DMS153 (cell line): Measurements from ENCODE around the gene SREBF2.

Experiments used
- DNase-seq: peaks from one replicate; lab custom pipeline; 2025; lab: John Stamatoyannopoulos, UW

SREBF2 gene

DNA sequence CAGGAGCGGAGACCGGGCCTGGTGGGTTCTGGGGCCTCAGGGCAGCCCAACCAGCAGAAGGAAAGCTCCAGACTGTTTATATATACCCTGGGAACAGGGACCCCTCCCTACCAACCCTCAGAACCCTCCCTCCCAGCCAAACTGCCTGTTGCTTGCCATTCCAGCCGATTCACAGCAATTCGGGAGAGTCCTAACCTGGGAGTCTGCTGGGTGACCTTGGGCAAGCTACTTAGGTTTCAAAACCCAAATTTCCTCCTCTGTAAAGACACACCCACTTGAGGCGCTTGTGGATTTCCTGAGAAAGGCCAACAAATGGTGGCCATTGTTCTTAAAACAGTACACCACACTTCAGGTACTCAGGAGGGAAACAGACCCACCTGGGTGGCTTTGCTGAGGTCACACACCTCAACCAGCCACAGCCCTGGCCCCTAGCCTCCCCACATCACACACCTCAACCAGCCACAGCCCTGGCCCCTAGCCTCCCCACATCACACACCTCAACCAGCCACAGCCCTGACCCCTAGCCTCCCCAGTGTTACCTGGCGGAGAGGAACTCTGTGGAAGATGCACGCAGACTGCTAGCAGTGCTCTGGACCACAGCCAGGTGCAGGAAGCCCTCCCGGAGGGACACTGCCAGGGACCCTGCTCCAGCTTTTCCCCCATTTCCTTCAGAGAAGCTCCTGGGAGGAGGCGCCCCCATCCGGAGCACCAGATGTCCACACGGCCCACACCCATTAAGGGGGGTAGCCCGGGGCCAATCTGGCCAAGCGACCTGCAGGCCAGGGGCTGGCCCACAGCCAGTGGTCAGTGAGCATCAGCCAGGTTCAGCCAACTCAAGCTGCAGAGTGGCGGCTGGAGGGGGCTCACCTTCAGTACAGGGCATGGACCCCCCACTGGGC is 75.8 kb downstream of the SREBF2 start:
- DNase-seq = no peak

DNA sequence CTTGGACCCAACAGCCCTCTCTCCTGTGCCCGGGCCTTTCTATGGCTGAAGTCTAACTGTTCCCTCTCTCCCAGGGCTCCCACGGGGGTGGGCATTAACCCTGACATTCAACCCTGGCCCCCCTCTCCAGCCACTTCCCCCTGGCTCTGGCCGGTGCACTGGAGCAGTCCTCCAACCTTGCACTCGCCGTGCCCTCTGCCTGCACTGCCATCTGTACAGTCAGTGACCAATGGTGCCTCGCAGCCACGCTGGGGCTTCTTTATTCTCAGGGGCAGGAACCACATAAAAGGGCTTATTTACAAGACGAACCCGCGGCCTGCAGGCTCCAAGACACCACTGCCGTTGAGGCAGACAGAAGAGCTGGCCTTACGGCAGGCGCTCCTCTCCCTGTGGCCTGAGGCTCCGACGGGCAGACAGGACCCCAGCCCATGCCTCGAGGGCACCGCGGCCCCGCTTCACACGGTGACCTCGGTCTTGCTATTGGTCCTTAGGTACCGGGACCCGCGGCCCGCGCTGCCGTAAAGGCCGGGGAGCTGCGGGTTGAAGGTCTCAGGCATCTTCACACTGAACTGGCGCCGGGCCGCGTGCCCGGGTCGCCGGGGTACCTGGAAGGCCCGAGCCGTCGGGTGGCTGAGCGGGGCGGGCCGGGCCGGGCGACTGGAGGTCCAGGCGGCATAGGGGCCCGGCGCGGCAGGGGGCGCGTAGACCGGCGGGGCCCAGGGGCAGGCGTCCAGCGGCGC is 76.6 kb downstream of the SREBF2 start:
- no peak for DNase-seq

DNA sequence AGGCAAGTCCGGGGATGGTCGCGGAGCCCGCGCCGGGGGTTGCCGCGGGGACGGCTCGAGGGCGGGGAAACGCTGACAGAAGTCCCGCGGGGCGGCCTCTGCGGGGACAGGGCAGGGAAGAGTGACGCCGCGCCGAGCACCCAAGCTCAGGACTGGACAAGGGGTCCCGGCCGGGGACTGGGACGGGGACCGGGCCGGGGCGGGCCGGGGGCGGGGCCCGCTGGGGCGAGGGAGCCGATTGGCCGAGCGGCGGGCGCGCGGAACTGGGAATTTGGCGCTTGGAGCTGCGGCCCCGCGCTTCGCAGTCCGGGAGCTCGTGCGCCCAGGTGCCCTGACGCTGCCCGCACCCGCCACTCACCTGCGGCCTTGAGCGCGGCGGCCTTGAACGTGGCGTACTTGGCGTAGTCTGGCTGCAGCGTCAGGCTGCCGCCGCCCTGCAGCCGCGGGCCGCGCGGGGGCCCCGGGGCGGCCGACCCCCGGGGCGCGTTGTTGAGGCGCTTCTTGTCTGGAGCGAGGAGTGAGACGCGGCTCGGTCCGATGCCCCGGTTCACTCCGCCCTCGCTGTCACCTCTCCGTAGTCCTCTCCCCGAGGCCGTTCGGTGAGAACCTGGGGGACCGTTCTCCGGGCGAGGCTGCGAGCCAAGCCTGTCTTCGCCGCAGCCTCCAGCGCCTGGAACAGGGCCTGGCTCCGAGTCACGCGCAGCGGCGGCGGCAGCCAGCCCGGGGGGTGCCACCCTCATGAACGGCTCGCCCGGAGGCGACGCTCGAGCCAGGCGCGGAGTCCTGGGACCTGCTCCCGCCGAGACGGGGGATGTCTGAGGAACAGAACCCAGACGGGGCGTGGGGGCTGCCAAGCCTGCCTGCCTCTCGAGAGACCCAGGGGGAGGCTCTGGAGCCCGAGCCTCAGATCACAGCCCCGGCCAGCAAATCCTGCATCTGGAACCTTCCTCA is 77.4 kb downstream of the SREBF2 start:
- no peak for DNase-seq

DNA sequence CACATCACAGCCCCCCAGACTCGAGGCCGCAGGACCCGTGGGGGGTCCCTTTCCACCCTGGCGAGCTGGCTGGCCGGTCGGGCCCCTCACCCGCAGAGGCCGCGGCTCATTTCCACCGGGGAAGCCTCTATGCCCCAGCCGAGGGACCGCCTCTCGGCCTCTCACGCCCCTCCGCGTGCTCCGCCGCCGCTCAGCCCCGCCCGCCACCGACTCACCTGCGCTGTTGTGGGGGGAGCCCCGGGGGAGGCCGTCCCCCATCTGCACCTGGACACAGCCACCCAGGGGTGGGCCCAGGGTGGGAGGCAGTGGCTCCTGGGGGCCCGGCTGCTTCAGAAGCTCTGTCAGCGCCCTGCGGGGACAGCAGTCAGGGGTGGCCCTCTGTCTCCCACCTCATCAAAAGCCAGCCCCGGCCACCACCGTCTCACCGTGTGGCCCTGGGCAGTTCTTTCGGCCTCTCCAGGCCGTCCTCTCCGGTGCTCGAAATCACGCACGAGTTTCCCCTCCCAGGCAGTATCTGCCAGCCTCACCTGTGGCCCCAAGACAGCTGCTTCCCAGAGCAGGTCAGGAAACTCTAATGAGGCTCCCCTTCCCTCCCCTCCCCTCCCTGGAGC is 78.2 kb downstream of the SREBF2 start:
- DNase-seq = no peak

DNA sequence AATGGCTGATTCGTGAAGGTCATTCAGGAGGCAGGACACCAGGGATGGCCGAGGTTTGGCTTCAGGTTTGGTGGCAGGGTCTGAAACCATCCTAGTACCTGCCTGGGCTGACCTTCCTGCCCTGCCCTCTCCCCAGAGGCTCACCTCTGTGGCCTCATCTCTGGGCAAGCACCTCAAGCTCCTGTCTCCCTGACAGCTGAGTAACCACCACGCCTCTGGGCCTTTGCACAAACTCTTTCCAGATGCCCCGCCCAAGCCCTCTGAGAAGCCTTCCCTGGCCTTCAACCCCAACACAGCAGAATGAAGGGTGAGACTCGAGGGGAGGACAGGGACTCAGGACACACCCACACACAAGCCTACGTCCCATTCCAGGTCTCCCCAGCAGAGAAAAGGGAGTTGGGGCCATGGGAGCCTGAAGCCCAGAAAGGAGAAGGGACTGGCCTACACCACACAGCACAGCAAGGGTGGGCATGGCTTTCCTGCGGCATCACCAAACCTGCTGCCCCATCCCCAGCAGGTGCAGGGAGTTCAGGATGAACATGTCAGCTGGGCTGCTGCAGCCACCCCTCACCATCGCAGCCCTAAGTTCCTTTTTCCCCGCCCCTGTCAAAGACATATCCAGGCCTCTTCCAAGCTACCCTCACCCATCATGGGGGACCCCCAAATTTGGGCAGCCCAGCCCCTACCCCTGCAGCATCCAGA is 79.6 kb downstream of the SREBF2 start:
- DNase-seq = no peak

DNA sequence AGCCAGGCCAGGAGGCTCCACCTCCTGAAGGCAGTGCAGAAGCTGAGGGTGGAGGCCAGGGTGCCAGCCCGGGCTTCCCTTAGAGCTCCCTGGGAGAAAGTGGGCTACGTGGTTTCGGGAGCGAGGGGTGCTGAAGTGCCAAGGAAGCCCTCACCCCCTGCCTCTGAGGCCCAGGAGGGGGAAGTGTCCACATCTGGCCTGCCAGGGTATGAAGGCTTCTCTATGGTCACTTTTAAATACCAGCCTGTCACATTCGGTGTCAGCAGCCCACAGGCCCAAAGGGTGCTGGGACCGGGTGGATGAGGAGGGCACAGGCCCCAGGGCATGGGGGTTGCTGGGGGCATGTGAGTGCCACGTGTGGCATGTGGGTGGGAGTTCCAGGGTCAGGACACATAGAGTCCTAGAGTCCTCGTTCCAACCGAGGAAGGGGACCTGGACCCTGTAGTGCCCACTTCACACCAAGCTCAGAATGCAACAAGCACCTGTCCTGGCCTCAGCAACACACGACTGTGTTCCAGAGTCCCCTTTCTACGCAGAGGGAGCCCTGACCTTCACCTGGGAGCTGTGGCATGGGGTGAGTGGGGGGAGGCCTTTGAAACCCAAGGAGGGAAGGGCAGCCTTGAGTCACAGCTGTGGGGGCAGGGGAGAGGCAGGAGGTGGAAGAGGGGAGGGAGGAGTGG is 80.3 kb downstream of the SREBF2 start:
- DNase-seq = no peak

DNA sequence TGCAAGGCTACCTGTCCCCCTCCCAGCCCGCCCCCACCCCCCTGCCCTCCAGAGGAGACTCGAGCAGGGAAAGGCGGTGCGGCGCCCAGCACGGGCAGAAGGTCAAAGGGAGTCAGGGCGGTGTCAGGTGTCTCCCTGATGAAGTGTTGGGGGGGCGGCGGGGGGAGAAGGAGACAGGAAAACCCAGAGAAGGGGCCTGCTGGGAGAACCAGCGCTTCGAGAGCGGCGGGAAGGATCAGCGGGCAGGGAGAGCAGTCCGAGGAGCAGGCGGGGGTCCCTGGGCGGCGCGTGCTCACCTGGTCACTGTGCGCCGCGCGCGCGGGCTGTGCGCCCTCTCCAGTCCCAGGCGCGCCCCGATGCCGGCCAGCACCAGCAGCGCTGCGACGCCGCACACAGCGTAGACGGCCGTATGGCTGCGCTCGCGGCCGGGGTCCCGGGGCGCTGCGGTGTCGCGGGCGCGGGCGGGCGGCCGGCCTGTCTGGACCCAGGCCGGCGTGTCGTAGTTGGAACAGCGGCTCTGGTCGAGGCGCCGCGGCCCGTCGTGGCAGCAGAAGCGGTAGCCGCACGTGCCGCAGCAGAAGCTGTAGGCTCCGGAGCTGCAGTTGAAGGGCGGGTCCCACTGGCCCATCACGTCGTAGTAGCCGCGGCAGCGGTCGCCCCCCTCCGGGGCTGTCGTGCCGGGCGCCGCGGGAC is 81.1 kb downstream of the SREBF2 start:
- DNase-seq = no peak

DNA sequence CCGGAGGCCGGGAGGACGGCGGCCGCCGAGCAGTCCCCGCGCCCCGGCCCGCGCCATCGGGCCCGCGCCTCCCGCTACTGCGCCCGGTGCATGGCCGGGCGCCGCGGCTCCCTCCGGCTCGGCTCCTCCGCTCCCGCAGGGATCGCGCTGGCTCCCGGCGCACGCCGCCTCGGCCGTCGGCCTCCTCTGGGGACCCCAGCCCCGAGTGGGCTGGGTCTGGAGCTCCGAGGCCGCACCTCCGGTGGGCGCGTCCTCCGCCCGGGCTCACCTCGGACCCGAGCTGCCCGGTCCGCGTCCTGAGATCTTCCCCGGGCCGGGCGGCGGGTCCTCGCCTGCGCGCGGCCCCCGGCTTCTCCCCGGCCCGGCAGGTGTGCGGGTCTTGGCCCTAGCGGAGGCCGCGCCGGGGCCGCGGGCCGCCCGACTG is 81.7 kb downstream of the SREBF2 start:
- DNase-seq = no peak

DNA sequence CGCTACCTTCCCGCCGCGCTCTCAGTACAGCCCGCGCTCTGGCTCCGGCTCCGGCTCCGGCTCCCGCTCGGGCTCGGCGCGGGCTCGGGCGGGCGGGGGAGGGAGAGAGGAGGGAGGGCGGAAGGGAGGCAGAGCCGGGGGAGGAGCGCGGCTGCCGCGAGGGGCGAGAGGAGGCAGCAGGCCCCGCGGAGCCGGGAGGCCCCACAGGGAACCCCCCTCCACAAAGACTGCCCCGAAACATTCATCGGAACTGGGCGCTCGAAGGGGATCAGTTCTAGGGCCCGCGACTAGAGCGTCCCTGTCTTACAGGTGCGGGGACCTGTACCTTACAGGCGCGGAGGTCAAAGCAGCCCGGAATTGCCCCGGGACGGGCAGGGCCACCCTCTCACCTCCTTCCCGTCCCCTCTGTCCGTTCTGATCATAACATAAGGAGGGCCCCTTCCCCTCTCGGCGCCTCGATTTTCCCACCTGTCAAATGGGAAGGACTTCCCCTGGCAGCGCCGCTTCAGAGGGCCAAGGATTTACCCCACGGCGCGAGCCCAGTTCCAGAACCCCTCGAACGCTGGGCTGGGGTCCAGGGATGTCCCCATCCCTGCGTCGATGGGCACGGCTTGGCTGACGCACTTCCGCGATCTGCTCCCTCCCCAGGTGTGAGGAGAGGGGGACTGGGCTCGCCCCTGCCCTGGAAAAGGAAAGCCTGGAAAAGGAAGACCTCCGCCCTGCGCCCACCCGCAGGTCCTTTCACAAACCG is 82.3 kb downstream of the SREBF2 start, which contains the start of gene SHISA8:
Gene SHISA8, minus strand, starts transcription at position 40 of the 751 bp plus-strand sequence. CDS start 407 bp downstream, outside the sequence.
- DNase-seq = no peak

DNA sequence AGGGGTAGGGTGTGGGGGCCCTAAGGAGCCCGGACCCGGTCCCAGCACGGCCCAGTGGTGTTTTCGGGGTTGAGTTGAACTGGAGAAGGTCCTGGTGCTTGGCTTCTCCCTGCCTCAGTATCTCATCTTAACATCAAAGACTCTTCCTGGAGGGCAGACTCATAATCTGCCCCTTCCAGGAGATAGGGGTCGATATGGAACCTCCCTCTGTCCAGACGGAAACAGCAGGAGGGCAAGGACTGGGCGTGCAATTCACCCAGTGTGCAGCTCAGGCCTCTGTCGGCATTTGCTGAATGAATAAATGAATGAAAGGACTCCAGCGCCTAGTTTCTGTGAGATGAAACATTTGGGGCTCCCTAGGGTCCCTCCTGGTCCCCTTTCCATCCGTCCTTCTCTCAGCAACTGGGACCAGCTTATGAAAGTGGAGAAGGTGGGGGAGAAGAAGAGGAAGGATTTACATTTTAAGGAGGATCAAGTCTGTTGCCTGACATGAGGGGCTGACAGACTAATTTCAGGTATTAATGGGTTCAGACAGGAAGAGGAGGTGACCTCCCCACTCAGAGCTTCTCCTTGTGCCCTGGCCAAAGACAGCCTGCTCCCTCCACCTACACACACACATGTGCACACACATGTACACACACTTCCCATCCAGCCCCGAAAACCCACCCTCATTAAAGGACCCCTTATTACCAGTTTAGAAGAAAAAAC is 83.0 kb downstream of the SREBF2 start:
- no peak for DNase-seq

DNA sequence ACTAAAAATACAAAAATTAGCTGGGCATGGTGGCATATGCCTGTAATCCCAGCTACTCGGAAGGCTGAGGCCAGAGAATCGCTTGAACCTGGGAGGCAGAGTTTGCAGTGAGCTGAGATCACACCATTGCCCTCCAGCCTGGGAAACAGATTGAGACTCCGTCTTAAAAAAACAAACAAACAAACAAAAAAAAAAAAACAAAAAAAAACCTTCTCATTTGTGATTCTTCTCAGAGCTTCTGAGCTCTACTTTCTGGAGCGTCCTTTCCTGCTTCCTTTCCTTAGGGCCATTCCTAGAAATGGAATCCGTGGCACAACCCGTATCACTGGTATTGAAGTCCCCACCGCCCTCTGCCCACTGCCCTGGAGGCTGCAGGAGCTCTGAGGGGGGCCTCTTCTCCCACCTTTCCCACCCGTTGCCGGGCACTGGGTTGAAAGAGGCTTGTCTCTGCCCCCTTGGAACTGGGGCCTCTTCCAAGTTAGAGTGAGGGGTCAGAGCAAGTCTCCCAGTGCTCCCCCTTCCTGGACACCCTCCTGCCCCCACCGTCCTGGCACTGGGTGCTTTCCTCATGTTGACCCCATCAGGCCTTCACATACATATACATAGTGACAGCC is 83.9 kb downstream of the SREBF2 start:
- DNase-seq = no peak

DNA sequence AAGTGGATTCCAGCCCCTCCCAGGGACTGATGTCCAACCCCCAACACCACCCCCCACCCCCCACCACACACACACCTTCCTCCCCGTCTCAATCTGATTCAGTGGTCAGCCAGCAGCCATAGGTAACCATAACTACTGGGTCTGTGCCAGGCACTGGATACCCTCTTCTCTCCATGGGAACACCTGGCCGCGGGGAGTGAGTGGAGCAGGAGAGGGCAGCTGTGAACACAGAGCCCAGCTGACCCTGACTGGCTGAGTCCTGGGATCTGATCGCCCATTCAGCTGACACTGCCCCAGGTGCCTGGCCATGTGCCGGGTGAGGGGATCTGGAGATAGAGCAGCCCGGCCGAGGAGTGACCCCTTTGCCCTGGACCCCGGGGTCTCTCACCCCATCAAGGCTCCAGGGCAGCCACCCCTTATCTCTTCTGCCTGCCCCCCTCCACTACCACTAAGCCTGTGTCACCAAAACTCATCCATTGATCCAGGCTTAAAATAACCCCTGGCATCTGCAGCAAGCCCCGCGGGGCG is 84.5 kb downstream of the SREBF2 start:
- DNase-seq = peak; percentile 37

DNA sequence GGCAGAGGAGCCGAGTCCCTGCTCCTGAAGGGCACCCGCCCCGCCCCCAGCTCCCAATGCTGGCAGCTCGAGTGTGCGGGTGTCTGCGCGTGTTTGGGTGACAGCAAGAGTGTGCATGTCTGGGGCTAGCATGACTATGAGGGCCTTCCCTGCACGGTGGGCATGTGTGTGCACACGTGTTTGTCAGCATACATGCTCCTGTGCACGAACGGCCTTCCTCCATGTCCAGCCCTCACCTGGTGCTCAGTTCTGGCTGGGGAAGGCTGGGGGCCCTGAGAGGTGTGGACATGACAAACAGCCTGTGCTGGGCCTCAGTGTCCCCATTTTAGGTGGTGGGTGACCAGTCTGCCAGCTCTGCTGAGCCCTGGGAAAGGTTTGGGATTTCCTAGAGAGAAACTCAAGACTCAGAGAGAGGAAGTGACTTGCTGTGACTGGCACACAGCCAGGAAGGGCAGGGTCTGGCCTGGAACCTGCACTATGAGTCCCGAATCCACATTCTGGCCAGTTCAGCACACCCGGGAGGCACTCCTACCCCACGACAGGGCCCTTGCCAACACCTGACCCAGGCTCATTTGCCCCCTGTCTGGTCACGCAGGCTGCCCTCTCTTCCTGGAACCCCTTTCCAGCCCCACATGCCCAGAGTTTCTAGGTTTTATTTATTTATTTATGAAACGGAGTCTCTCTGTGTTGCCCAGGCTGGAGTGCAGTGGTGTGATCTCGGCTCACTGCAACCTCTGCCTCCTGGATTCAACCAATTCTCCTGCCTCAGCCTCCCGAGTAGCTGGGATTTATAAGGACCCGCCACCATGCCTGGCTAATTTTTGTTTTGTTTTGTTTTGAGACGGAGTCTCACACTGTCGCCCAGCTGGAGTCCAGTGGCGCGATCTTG is 85.2 kb downstream of the SREBF2 start:
- peak; percentile 20 for DNase-seq

DNA sequence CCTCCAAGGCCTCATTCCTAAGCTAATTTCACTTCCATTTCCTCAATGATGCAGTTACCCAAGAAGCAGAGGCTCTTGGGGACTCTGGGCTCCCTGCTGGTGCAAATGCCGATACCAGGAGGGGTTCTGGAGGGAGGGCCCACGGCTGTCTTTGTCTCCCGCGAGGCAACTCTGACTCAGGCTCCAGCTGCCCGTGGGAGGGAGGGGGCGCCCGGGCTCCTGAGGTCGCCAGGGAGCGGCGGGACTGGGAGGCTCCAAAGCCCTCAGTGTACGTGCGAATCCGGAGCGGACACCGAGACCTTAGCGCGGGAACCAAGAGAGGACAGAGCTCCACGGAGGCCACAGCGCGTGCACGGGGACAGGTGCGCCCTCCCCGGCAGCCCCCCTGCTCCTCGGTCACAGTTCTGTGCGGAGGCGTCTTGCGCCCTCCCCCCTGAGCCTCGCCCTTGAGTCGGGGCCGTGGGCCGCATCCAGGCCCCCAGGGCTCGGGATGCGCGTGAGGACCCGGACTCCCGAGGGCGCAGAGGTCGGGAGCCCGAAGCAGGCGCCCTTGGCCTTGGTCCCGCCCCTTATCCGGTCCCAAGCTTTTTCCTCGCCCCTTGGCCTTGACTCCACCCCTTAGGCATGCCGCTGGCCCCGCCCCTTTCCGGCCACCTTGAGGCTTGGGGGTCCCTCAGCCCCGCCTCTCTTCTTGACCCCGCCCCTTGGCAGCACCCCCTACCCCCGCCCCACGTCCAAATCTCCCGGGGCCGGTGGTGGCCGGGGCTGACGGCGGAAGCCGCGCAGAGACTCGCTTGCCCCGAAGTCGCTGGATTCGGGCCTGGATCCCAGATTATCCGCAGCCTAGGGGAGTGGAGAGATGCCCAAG is 86.7 kb downstream of the SREBF2 start:
- no peak for DNase-seq

DNA sequence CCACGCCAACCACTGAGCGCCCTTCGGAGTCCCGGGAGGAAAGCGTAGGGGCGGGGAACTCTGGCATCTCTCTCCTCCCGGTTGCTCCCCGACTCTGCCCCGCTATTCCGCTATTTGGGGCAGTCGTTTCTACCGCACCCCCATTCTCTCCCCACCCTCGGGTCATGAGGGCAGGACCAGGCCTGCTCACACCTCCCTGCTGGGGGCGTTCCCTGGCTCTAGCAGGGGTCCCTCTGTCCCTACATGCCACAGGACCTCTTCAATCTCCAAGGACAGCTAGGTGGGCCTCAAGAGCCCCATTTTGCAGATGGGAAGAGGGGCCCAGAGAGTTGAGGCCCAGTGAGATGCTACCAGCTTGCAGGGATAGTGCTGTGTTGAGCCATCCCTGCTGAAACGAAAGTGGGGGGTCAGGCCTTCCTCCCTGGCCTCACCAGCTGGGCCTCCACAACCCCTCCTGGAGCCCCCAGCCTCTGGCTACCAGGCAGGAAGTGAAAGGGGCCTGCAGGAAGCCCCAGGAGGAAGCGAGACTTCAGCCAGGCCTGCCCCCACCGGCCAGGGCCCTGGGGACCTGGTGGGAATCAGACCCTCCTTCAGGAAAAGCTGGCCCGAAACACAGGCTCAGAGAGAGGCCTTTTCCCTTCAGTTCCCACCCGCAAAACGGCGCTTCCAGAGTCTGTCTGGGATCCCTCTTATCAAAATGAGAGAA is 87.5 kb downstream of the SREBF2 start:
- no peak for DNase-seq
